ENCODE measurements around the gene RDH13. TPM values are rescaled to one million over a fixed set of nuclear protein-coding genes. Genes with fewer than 3 reads are reported as not detected.
"Not testable (repeated sequence)": the region's sequence is repeated elsewhere in the genome, so short reads cannot be mapped to it uniquely, and the experiment has no call there.

Gene RDH13
- polyA plus RNA-seq, 1 donor from 2014 or later: 18.7 TPM

GRCh38 chr19:55008781-55009180 lies 54.2 kb downstream of the RDH13 start:
- peak overlapping the region in 1 of 3 donors; percentile 24 for H3K27ac Mint-ChIP-seq
- H3K4me3 Mint-ChIP-seq: not testable (repeated sequence)
- peaks cover 6 to 11% (median 9%) of the 10 kb centered on the region in 3 donors for H3K4me1 Mint-ChIP-seq

GRCh38 chr19:55008189-55008588 lies 54.8 kb downstream of the RDH13 start:
- H3K4me3 Mint-ChIP-seq, H3K27me3 Mint-ChIP-seq: not testable (repeated sequence)
- H3K36me3 Mint-ChIP-seq: peaks cover 18% of the 10 kb centered on the region
- peak overlapping the region in 1 of 3 donors; percentile 59 for H3K27ac Mint-ChIP-seq
- H3K9me3 Mint-ChIP-seq: peaks cover 15 to 38% (median 31%) of the 10 kb centered on the region in 3 donors
- H3K4me1 Mint-ChIP-seq: peaks cover 6 to 11% (median 9%) of the 10 kb centered on the region in 3 donors

More at GRCh38 chr19:55008781-55009180, 54.2 kb downstream of the RDH13 start:
- not testable (repeated sequence) for H3K27me3 Mint-ChIP-seq
- peaks cover 18% of the 10 kb centered on the region for H3K36me3 Mint-ChIP-seq
- peaks cover 15 to 36% (median 30%) of the 10 kb centered on the region in 3 donors for H3K9me3 Mint-ChIP-seq

- H3K27ac Mint-ChIP-seq, H3K27me3 Mint-ChIP-seq: not testable (repeated sequence)
- peaks cover 15 to 38% (median 31%) of the 10 kb centered on the region in 3 donors for H3K9me3 Mint-ChIP-seq
- peaks cover 18% of the 10 kb centered on the region for H3K36me3 Mint-ChIP-seq
- peak overlapping the region in 2 of 4 donors; percentile 63 to 83 for H3K4me3 Mint-ChIP-seq
- H3K4me1 Mint-ChIP-seq: peaks cover 6 to 11% (median 9%) of the 10 kb centered on the region in 3 donors
These were observed 55.4 kb downstream of the RDH13 start for GRCh38 chr19:55007537-55007936.

- H3K27me3 Mint-ChIP-seq, H3K4me1 Mint-ChIP-seq, H3K27ac Mint-ChIP-seq: not testable (repeated sequence)
- peaks cover 18% of the 10 kb centered on the region for H3K36me3 Mint-ChIP-seq
- peak overlapping the region in 2 of 4 donors; percentile 37 to 52 for H3K4me3 Mint-ChIP-seq
- peaks cover 17 to 41% (median 31%) of the 10 kb centered on the region in 3 donors for H3K9me3 Mint-ChIP-seq
These were observed 56.2 kb downstream of the RDH13 start for GRCh38 chr19:55006795-55007194.

DNA sequence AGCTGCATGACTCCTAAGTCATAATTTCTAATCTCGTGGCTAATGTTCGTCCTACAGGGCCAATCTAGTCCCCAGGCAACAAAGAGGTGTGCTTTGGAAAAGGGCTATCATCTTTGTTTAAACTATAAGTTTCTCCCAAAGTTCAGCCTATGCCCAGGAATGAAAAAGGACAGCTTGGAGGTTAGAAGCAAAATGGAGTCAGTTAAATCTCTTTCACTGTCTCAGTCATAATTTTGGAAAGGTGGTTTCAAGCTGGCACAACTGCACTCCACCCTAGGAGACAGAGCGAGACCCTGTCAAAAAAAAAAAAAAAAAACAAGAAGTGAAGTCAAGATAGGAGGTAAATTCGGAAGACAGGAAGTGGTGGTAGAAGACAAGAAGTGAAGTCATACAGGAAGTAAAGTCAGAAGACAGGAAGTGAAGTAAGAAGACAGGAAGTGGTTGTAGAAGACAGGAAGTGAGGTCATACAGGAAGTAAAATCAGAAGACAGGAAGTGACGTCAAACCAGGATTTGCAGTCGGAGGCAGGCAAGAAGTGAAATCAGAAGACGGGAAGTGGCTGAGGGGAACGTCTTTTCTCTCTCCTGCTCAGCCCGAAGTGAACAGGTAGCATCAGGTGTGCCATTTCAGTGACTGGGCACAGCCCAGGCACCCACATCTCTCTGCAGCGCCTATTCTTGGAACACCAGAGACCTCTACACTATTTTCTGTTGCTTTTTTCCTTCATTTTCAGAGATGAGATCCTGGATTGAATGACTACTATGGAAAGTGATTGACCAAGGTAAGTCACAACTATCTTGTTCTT lies 57.1 kb downstream of the RDH13 start:
- H3K27me3 Mint-ChIP-seq: peaks cover 10% of the 10 kb centered on the region
- H3K4me1 Mint-ChIP-seq: peaks cover 6 to 10% (median 9%) of the 10 kb centered on the region in 3 donors
- H3K27ac Mint-ChIP-seq: peak overlapping the region; percentile 74 to 99 (median 75)
- H3K36me3 Mint-ChIP-seq: peaks cover 17% of the 10 kb centered on the region
- peaks cover 17 to 41% (median 27%) of the 10 kb centered on the region in 3 donors for H3K9me3 Mint-ChIP-seq
- peak overlapping the region; percentile 65 to 93 (median 88) for H3K4me3 Mint-ChIP-seq

DNA sequence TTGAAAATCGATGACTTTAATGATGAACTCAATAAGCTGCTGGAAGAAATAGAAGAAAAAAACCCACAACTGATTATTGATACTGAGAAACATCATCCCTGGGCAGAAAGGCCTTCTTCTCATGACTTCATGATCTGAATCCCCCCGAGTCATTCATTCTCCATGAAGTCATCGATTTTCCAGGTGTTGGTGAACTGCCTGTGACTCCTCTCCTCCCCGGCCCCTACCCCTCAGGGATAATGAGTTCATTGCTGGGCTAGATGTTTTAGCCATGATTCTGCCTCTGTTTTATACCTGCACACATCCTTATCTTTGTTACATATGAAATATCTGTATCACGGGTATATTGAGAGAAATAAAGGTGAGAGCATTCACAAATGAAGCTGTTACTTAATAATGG lies 62.2 kb downstream of the RDH13 start:
- H3K27ac Mint-ChIP-seq: peak overlapping the region in 1 of 3 donors; percentile 25
- peaks cover 6% of the 10 kb centered on the region for H3K27me3 Mint-ChIP-seq
- peaks cover 7 to 18% (median 13%) of the 10 kb centered on the region in 3 donors for H3K9me3 Mint-ChIP-seq
- H3K4me3 Mint-ChIP-seq: no peak overlapping the region
- peaks cover 1 to 4% (median 2%) of the 10 kb centered on the region in 3 donors for H3K4me1 Mint-ChIP-seq
- peaks cover under 1% of the 10 kb centered on the region for H3K36me3 Mint-ChIP-seq

DNA sequence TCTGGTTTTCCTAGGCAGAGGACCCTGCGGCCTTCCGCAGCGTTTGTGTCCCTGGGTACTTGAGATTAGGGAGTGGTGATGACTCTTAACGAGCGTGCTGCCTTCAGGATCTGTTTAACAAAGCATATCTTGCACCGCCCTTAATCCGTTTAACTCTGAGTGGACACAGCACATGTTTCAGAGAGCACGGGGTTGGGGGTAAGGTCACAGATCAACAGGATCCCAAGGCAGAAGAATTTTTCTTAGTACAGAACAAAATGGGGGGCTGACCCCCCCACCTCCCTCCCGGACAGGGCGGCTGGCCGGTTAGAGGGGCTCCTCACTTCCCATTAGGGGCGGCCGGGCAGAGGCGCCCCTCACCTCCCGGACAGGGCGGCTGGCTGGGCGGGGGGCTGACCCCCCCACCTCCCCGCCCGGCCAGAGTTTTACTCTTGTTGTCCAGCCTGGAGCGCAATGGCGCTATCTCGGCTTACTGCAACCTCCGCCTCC lies 64.2 kb downstream of the RDH13 start:
- H3K9me3 Mint-ChIP-seq, H3K36me3 Mint-ChIP-seq, H3K4me1 Mint-ChIP-seq, H3K27me3 Mint-ChIP-seq, H3K27ac Mint-ChIP-seq, H3K4me3 Mint-ChIP-seq: not testable (repeated sequence)

GRCh38 chr19:54995561-54995960 lies 67.4 kb downstream of the RDH13 start:
- peaks cover under 1% of the 10 kb centered on the region for H3K27me3 Mint-ChIP-seq
- peaks cover 4% of the 10 kb centered on the region for H3K36me3 Mint-ChIP-seq
- peaks cover 0 to 4% (median 4%) of the 10 kb centered on the region in 3 donors for H3K9me3 Mint-ChIP-seq
- H3K4me3 Mint-ChIP-seq: no peak overlapping the region
- no peak overlapping the region for H3K27ac Mint-ChIP-seq
- H3K4me1 Mint-ChIP-seq: no peaks in the 10 kb centered on the region

Other genes starting within 250 kb of the RDH13 start
- gene KIR3DL1, start 246.7 kb downstream of the RDH13 start, polyA plus RNA-seq: 1.1 TPM
- 0.43 TPM for gene KIR2DS4, start 230.5 kb downstream of the RDH13 start, polyA plus RNA-seq
- gene KIR3DL2, start 212.7 kb downstream of the RDH13 start, polyA plus RNA-seq: 1.9 TPM
- 0.15 TPM for gene FCAR, start 188.9 kb downstream of the RDH13 start, polyA plus RNA-seq
- 0.63 TPM for gene NCR1, start 157.0 kb downstream of the RDH13 start, polyA plus RNA-seq
- 1.4 TPM for gene NLRP7, start 115.6 kb downstream of the RDH13 start, polyA plus RNA-seq
- 6.7 TPM for gene NLRP2, start 96.8 kb downstream of the RDH13 start, polyA plus RNA-seq
- gene GP6, start 24.9 kb downstream of the RDH13 start, polyA plus RNA-seq: 0.55 TPM
- gene EPS8L1, start 12.7 kb upstream of the RDH13 start, polyA plus RNA-seq: 0.93 TPM
- 7.4 TPM for gene PPP1R12C, start 54.5 kb upstream of the RDH13 start, polyA plus RNA-seq
- gene TNNT1, start 86.1 kb upstream of the RDH13 start, polyA plus RNA-seq: not detected
- gene TNNI3, start 94.6 kb upstream of the RDH13 start, polyA plus RNA-seq: not detected
- gene DNAAF3, start 103.5 kb upstream of the RDH13 start, polyA plus RNA-seq: not detected
- gene SYT5, start 117.1 kb upstream of the RDH13 start, polyA plus RNA-seq: 0.43 TPM
- gene PTPRH, start 146.4 kb upstream of the RDH13 start, polyA plus RNA-seq: not detected
- 1.4 TPM for gene TMEM86B, start 165.6 kb upstream of the RDH13 start, polyA plus RNA-seq
- gene PPP6R1, start 195.9 kb upstream of the RDH13 start, polyA plus RNA-seq: 47.0 TPM
- 34.1 TPM for gene HSPBP1, start 217.0 kb upstream of the RDH13 start, polyA plus RNA-seq
- 0.34 TPM for gene BRSK1, start 220.8 kb upstream of the RDH13 start, polyA plus RNA-seq